ENCODE results near the gene CIROP. TPM values are rescaled to one million over a fixed set of nuclear protein-coding genes. Genes with fewer than 3 reads are reported as not detected.

The CIROP gene
- total and polyA plus RNA-seq, 9 of the 15 experiments (the other 6 are each of a cell fraction or from before 2014, with no cell fraction given) = not detected

GRCh38 chr14:23078692-23079116, 26.1 kb downstream of the CIROP start (continued):
- TF ChIP-seq ZNF318 (IDR thresholded peaks at IDR 0.05; ENCODE audit: borderline replicate concordance in 1 of 2, low read depth in 1 of 2) = peak in 1 of 2 experiments; percentile 89; a peak in 2 of 4 replicates
- peak; percentile 82; the same call in 1 of the 2 replicates for TF ChIP-seq ZNF395 (CRISPR knock-in tag; IDR thresholded peaks at IDR 0.05)
- peak; percentile 74; the same call in 1 of the 2 replicates for TF ChIP-seq NFE2 (IDR thresholded peaks at IDR 0.05; ENCODE audit: low read depth)
- peak; percentile 29; the same call in 1 of the 2 replicates for TF ChIP-seq ZBTB9 (CRISPR knock-in tag; IDR thresholded peaks at IDR 0.05)
- TF ChIP-seq ZNF449 (CRISPR knock-in tag; IDR thresholded peaks at IDR 0.05) = 0 out of 2 replicates have a peak, but pooled peaks have one; percentile 34
- no peak for TF ChIP-seq PBX2 (CRISPR knock-in tag; IDR thresholded peaks at IDR 0.05; ENCODE audit: low read depth)
- TF ChIP-seq PBX2 (tag; conservative IDR thresholded peaks at IDR 0.05; ENCODE audit: low read depth) = no peak
- no peak for TF ChIP-seq CGGBP1 (CRISPR knock-in tag; IDR thresholded peaks at IDR 0.05)
- peak; percentile 78 for TF ChIP-seq ARID1B (IDR thresholded peaks at IDR 0.05)
- TF ChIP-seq DMBX1 (CRISPR knock-in tag; IDR thresholded peaks at IDR 0.05; ENCODE audit: borderline replicate concordance) = peak; percentile 42; the same call in 1 of the 2 replicates
- TF ChIP-seq ZNF644 (tag; IDR thresholded peaks at IDR 0.05; ENCODE audit: low read depth) = peak; percentile 54; the same call in 1 of the 2 replicates

Measured in K562 (cell line).